GM12865 (cell line): ENCODE results near the gene RPH3AL.

Experiments
- DNase-seq: peaks from one replicate; pipeline ENCODE4 v3.0.0; 2010; ENCODE audit warnings: low read depth
- H3K4me3 ChIP-seq: 2 replicates; pipeline ENCODE4 v1.5.1; 2011; ENCODE audit warnings: mild to moderate bottlenecking, low read depth, low read length, control low read depth
- TF ChIP-seq, protein P1 (sequence below): IDR thresholded peaks from 2 replicates; pipeline ENCODE4 v1.5.1; 2011; ENCODE audit warnings: low read length, control low read depth, low read depth, inconsistent platforms; ENCODE audit not compliant: insufficient read depth; ENCODE audit errors: missing control alignments

The RPH3AL gene

DNA sequence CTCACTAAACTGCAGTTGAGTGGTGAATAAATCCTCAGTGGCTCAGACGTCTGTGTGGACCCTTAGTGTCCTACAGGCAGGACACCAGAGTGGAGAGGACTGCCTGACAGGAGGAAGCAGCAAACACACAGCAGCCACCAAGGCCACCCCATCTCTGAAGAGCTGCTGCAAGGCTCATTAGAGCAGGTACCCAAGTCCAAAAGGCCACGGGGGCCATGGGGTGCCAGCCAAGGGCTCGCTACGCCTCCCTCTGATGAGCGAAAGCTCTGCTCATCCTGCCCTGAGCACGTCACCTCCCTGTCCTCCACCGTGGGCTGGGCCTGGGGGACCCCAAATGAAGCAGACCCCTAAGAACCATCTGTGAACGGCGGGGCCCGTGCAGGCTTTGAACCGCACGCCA, 101.1 kb downstream of the RPH3AL start:
- no peak overlapping the region for H3K4me3 ChIP-seq
- no peak for DNase-seq
- TF ChIP-seq, protein P1, sequence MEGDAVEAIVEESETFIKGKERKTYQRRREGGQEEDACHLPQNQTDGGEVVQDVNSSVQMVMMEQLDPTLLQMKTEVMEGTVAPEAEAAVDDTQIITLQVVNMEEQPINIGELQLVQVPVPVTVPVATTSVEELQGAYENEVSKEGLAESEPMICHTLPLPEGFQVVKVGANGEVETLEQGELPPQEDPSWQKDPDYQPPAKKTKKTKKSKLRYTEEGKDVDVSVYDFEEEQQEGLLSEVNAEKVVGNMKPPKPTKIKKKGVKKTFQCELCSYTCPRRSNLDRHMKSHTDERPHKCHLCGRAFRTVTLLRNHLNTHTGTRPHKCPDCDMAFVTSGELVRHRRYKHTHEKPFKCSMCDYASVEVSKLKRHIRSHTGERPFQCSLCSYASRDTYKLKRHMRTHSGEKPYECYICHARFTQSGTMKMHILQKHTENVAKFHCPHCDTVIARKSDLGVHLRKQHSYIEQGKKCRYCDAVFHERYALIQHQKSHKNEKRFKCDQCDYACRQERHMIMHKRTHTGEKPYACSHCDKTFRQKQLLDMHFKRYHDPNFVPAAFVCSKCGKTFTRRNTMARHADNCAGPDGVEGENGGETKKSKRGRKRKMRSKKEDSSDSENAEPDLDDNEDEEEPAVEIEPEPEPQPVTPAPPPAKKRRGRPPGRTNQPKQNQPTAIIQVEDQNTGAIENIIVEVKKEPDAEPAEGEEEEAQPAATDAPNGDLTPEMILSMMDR = no peak

DNA sequence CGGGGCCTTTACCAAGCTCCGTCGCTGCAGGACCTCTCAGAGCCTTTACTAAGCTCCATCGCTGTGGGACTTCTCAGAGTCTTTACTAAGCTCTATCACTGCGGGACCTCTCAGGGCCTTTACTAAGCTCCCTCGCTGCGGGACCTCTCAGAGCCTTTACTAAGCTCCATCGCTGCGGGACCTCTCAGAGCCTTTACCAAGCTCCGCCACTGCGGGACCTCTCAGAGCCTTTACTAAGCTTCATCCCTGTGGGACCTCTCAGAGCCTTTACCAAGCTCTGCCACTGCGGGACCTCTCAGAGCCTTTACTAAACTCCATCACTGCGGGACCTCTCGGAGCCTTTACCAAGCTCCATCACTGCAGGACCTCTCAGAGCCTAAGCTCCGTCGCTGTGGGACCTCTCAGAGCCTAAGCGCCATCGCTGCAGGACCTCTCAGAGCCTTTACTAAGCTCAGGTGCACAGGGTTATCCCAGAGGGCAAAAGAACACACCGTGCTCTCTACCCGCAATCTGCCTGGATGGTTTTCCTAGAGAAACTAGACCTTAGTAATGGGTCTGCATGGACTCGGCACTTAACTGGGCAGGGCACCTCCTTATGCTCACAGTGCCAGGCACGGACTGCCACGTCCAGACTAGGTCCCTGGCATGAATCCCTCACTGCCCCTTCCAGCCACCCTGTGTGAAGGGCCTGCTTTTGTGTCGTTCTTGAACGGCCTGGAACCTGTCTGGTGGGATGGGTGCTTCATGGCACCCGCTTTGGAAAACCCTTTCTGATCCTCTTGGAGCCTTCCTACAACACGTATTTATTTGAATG, 101.9 kb downstream of the RPH3AL start:
- H3K4me3 ChIP-seq = no peak overlapping the region
- DNase-seq = no peak
- TF ChIP-seq, protein P1 = no peak

DNA sequence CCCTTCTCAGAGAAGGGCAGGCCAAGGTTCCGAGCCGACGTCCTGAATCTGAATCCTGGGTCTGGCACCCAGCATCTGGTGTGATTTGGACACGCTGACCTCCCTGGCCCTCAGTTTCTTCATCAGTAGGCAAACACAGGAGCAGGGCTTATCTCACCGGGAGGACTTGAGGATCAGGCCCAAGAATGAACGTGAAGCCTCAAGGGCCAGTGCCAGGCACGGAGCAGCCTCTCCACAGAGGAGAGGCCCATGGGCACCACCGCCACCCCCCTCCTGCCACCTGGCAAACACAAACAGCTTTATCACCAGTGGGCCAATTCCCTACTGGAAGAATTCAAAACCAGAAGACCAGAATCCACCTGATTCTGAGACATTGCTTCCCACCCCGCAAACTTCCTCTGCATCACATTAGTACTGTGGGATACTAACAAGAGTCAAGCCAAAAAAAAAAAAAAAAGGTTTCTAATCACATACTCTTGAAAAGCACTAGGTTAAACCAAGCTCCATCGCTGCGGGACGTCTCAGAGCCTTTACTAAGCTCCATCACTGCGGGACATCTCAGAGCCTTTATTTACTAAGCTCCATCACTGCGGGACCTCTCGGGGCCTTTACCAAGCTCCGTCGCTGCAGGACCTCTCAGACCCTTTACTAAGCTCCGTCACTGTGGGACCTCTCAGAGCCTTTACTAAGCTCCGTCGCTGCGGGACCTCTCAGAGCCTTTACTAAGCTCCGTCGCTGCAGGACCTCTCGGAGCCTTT, 103.2 kb downstream of the RPH3AL start:
- H3K4me3 ChIP-seq = no peak overlapping the region
- DNase-seq = no peak
- TF ChIP-seq, protein P1 = no peak

DNA sequence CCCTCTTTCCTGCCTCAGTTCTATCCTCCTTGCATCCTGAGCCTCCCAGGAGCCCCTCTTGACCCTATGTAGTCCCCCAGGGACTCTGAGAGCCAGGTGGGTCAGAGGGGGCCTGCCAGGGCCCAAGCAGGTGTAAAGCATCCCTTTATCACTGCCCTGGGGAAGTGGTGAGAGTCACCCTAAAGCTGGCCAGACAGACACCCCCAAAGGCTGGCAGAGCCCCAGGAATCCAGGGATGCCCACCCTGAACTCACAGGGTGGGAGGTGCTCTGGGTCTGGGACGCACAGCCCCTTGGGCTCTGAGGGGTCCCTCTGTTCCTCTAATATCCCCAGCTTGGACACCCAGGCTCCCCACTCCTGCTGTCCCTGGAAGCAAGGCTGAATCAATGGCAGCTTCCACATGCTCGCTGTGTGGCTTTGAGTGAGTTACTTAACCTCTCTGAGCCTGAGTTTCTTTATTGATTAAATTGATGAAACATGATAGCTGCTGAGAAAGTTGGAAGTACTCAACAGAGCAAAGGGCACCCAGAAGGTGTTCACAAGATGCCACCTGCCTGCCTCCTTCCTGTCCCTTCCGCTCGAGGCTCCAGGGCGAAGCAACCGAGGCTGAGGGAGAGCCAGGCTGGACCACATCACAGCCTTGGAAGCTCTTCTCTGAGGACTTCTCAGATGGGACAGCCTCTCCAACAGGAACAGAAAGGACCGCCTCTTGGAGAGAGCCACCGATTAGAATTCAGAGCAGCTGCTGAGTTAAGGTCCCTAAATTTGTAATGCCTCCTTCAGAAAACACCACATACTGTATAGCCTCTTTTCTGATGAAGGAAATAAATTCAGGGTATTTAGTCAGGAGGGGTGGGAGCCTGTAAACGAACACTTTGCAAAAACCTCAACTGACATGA, 104.0 kb downstream of the RPH3AL start:
- DNase-seq = no peak
- TF ChIP-seq, protein P1 = no peak
- no peak overlapping the region for H3K4me3 ChIP-seq

DNA sequence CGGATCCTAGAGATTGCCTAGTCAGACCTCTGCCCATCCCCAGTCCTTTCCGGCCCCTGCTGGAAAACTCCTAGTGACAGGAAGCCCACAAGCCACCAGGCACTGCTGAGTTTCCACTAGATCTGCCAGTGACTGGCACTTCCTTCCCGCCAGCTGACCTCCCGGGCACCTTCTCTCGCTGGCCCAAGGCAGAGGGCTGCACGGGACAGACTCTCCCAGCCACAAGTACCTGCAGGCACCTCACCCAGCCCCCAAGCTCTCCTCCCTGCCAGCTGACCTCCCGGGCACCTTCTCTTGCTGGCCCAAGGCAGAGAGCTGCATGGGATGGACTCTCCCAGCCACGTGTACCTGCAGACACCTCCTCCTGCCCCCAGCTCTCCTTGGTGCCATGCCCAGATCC, 104.8 kb downstream of the RPH3AL start:
- no peak for DNase-seq
- H3K4me3 ChIP-seq = no peak overlapping the region
- TF ChIP-seq, protein P1 = no peak

DNA sequence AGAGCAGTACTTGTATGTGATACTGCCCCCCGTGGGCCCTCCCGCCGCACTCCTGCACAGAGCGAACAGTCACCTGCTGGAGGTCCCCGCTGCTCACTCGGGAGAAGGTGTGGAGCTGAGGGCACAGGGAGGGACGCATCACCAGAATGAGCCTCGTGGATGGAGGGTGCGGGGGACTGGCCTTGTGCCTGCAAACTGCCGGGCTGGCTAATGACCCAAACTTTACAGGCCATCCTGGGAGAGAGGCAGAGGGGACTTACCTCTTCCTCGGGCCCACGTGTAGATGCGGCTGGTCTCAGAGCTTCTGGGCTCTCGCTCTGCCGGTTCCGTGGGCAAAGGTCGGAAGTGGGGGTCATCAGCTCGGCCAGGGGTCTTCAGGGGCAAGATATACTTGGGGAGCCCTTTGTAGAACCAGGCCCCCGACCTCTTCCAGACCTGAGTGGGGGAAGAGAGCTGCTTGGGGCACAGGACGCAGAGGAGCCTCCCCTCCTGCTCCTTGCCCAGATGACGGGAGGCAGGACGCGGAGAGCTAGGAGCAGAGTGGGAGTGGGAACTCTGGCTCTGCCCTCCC, 105.7 kb downstream of the RPH3AL start:
- no peak for DNase-seq
- H3K4me3 ChIP-seq = no peak overlapping the region
- TF ChIP-seq, protein P1 = no peak
